CD8-positive, alpha-beta memory T cell (primary cell): Measurements from ENCODE around the gene PLA2G6. TPM values are rescaled to one million over a fixed set of nuclear protein-coding genes. Genes with fewer than 3 reads are reported as not detected.
A peak's percentile ranks its signal among the peaks of the same experiment; 100 is the strongest.

Source experiments
- CTCF ChIA-PET: fragments of 350-600 bp; sonication (Branson Sonifier 250); formaldehyde crosslinking; loops from one replicate; lab custom pipeline; 2021; ENCODE audit warnings: antibody characterized with exemption; lab: Charles Lee
- POLR2A ChIA-PET: fragments of 350-600 bp; sonication (Branson Sonifier 250); formaldehyde crosslinking; loops from one replicate; lab custom pipeline; 2021; ENCODE audit warnings: antibody characterized with exemption; lab: Charles Lee
- DNase-seq, 5 donors: peaks; one replicate each; pipeline versions ENCODE4 v3.0.0 to v3.0.0-alpha.2; 2020 to 2022; ENCODE audit warnings: mixed read lengths in 1 of 5
- H3K27ac ChIP-seq: one replicate; pipeline ENCODE4 v1.7.0; 2013; ENCODE audit warnings: low read depth, mild to moderate bottlenecking, low read length, moderate library complexity
- H3K27me3 ChIP-seq: 2 replicates; pipeline ENCODE4 v1.7.0; 2013; ENCODE audit warnings: low read length, mild to moderate bottlenecking; ENCODE audit not compliant: insufficient read depth, poor library complexity, severe bottlenecking
- H3K36me3 ChIP-seq: 2 replicates; pipeline ENCODE4 v1.7.0; 2013; ENCODE audit warnings: mild to moderate bottlenecking, low read length, moderate library complexity; ENCODE audit not compliant: insufficient read depth
- H3K4me1 ChIP-seq: 2 replicates; pipeline ENCODE4 v1.7.0; 2013; ENCODE audit warnings: mild to moderate bottlenecking, low read length, moderate library complexity; ENCODE audit not compliant: insufficient read depth
- H3K4me3 ChIP-seq: 2 replicates; pipeline ENCODE4 v1.7.0; 2013; ENCODE audit warnings: mild to moderate bottlenecking, low read length
- H3K9me3 ChIP-seq: 2 replicates; pipeline ENCODE4 v1.7.0; 2013; ENCODE audit warnings: mild to moderate bottlenecking, low read length
- H3K27ac Mint-ChIP-seq, 8 donors: one replicate each; pipeline ENCODE4 v1.8.0; 2020 to 2021; ENCODE audit warnings: mixed read lengths in 8 of 8, mild to moderate bottlenecking in 6 of 8, inconsistent platforms in 3 of 8, moderate library complexity in 3 of 8
- H3K27me3 Mint-ChIP-seq, 2 donors: one replicate each; pipeline ENCODE4 v1.8.0; 2020 to 2021; ENCODE audit warnings: mixed read lengths in 2 of 2, mild to moderate bottlenecking in 1 of 2, moderate library complexity in 1 of 2
- H3K36me3 Mint-ChIP-seq, 3 donors: one replicate each; pipeline ENCODE4 v1.8.0; 2020 to 2021; ENCODE audit warnings: mixed read lengths in 3 of 3, inconsistent platforms in 1 of 3, mild to moderate bottlenecking in 1 of 3
- H3K4me1 Mint-ChIP-seq, 3 donors: one replicate each; pipeline ENCODE4 v1.8.0; 2020 to 2021; ENCODE audit warnings: mixed read lengths in 3 of 3, inconsistent platforms in 1 of 3, mild to moderate bottlenecking in 1 of 3
- H3K4me3 Mint-ChIP-seq, 7 donors: one replicate each; pipeline ENCODE4 v1.8.0; 2020 to 2021; ENCODE audit warnings: mixed read lengths in 7 of 7, mild to moderate bottlenecking in 6 of 7, moderate library complexity in 4 of 7, inconsistent platforms in 2 of 7
- H3K9me3 Mint-ChIP-seq, 5 donors: one replicate each; pipeline ENCODE4 v1.8.0; 2020 to 2022; ENCODE audit warnings: mixed read lengths in 5 of 5, mild to moderate bottlenecking in 3 of 5, moderate library complexity in 2 of 5, inconsistent platforms in 1 of 5
- polyA plus RNA-seq: library from polyadenylated mRNA; unstranded; fragments of 300-500 nt; fragmentation: Illumina TruSeq; gene quantifications from one replicate; pipeline ENCODE4 v1.2.3, GENCODE V29; 2021
- total RNA-seq, 2 experiments: library from RNA; stranded (reverse); gene quantifications; one replicate each; pipeline ENCODE4 v1.2.3, GENCODE V29; 2021

The PLA2G6 gene
- total and polyA plus RNA-seq, 3 experiments from 2014 or later = 5.6 to 34.1 (median 33.0) TPM

- H3K4me1 ChIP-seq = no peaks in the 10 kb centered on the region
- peaks cover 0 to 2% (median 0%) of the 10 kb centered on the region in 5 donors for H3K9me3 Mint-ChIP-seq
- no peaks in the 10 kb centered on the region for H3K9me3 ChIP-seq
- H3K36me3 Mint-ChIP-seq = peaks cover 3 to 21% (median 4%) of the 10 kb centered on the region in 3 donors
- no peaks in the 10 kb centered on the region for H3K36me3 ChIP-seq
- no peak overlapping the region for H3K27ac Mint-ChIP-seq
- H3K27me3 Mint-ChIP-seq = no peaks in the 10 kb centered on the region
- no peak overlapping the region for H3K4me3 ChIP-seq
- peak in 1 of 5 donors; percentile 48 for DNase-seq
- ChIA-PET CTCF (interaction anchor here (1.1 to 1.2 kb wide), 2 partner anchors 10 to 60 kb away, joined by 3 to 4 read pairs; no protein-coding TSS in a partner anchor), POLR2A (no interaction called here)
- no peak overlapping the region for H3K27ac ChIP-seq
- H3K4me1 Mint-ChIP-seq = peaks cover 4 to 6% (median 4%) of the 10 kb centered on the region in 3 donors
- no peak overlapping the region for H3K4me3 Mint-ChIP-seq
- no peaks in the 10 kb centered on the region for H3K27me3 ChIP-seq
These were observed 69.7 kb downstream of the PLA2G6 start for GRCh38 chr22:38111925-38112355.

GRCh38 chr22:38110863-38111852 is 70.5 kb downstream of the PLA2G6 start:
- Histone ChIP-seq H3K36me3 (no peaks in the 10 kb centered on the region), H3K27me3 (no peaks in the 10 kb centered on the region), H3K4me3 (no peak overlapping the region), H3K27ac (no peak overlapping the region), H3K9me3 (no peaks in the 10 kb centered on the region), H3K4me1 (no peaks in the 10 kb centered on the region)
- ChIA-PET CTCF (interaction anchor here (2.1 kb wide), 1 partner anchor 119 kb away, joined by 4 read pairs; no protein-coding TSS in a partner anchor), POLR2A (no interaction called here)
- no peak overlapping the region for H3K4me3 Mint-ChIP-seq
- H3K27ac Mint-ChIP-seq = peak overlapping the region in 1 of 8 donors; percentile 34
- H3K9me3 Mint-ChIP-seq = peaks cover 0 to 2% (median 0%) of the 10 kb centered on the region in 5 donors
- H3K4me1 Mint-ChIP-seq = peaks cover 4 to 8% (median 7%) of the 10 kb centered on the region in 3 donors
- peaks cover 3 to 20% (median 4%) of the 10 kb centered on the region in 3 donors for H3K36me3 Mint-ChIP-seq
- DNase-seq = peak in 1 of 5 donors; percentile 26
- no peaks in the 10 kb centered on the region for H3K27me3 Mint-ChIP-seq

- Histone ChIP-seq H3K27me3 (no peaks in the 10 kb centered on the region), H3K4me3 (no peak within 1 kb of the TSS), H3K27ac (no peak within 1 kb of the TSS), H3K36me3 (no peaks in the 10 kb centered on the region), H3K4me1 (no peaks in the 10 kb centered on the region), H3K9me3 (no peaks in the 10 kb centered on the region)
- DNase-seq = peak in 1 of 5 donors; percentile 46
- CTCF ChIA-PET = interaction anchor here (2.1 kb wide), 1 partner anchor 120 kb away, joined by 4 read pairs; no protein-coding TSS in a partner anchor
- Mint-ChIP-seq H3K27me3 (no peaks in the 10 kb centered on the region), H3K4me1 (peaks cover 10 to 12% (median 10%) of the 10 kb centered on the region in 3 donors), H3K9me3 (peaks cover 0 to 2% (median 0%) of the 10 kb centered on the region in 5 donors), H3K27ac (peak within 1 kb of the TSS; percentile 71 to 92 (median 85)), H3K36me3 (peaks cover 3 to 16% (median 4%) of the 10 kb centered on the region in 3 donors), H3K4me3 (peak within 1 kb of the TSS in 4 of 7 donors; percentile 52 to 72 (median 60))
- POLR2A ChIA-PET = no interaction called here
These were observed 71.4 kb downstream of the PLA2G6 start, which contains the start of gene BAIAP2L2 for GRCh38 chr22:38110008-38110862. Gene BAIAP2L2, minus strand, starts transcription at chr22:38110684. Its CDS starts 159 bp downstream, at chr22:38110525.

GRCh38 chr22:38109371-38110001 is 72.1 kb downstream of the PLA2G6 start:
- Mint-ChIP-seq H3K27ac (peak overlapping the region in 7 of 8 donors; percentile 71 to 92 (median 81)), H3K4me1 (peaks cover 15 to 17% (median 16%) of the 10 kb centered on the region in 3 donors), H3K9me3 (peaks cover 0 to 2% (median 0%) of the 10 kb centered on the region in 5 donors), H3K4me3 (peak overlapping the region in 4 of 7 donors; percentile 52 to 72 (median 60)), H3K27me3 (no peaks in the 10 kb centered on the region), H3K36me3 (peaks cover 3 to 11% (median 4%) of the 10 kb centered on the region in 3 donors)
- Histone ChIP-seq H3K27ac (no peak overlapping the region), H3K27me3 (no peaks in the 10 kb centered on the region), H3K4me3 (no peak overlapping the region), H3K9me3 (no peaks in the 10 kb centered on the region), H3K36me3 (no peaks in the 10 kb centered on the region), H3K4me1 (no peaks in the 10 kb centered on the region)
- peak in 3 of 5 donors; percentile 13 to 53 (median 17) for DNase-seq
- ChIA-PET CTCF (interaction anchor here (2.1 kb wide), 1 partner anchor 121 kb away, joined by 4 read pairs; no protein-coding TSS in a partner anchor), POLR2A (no interaction called here)

GRCh38 chr22:38108561-38109319 is 72.9 kb downstream of the PLA2G6 start:
- Histone ChIP-seq H3K9me3 (no peaks in the 10 kb centered on the region), H3K36me3 (no peaks in the 10 kb centered on the region), H3K4me1 (no peaks in the 10 kb centered on the region), H3K27ac (no peak overlapping the region), H3K27me3 (no peaks in the 10 kb centered on the region), H3K4me3 (no peak overlapping the region)
- Mint-ChIP-seq H3K9me3 (peaks cover 0 to 2% (median 0%) of the 10 kb centered on the region in 5 donors), H3K27me3 (no peaks in the 10 kb centered on the region), H3K27ac (peak overlapping the region in 5 of 8 donors; percentile 51 to 95 (median 76)), H3K36me3 (peaks cover 0 to 9% (median 2%) of the 10 kb centered on the region in 3 donors), H3K4me3 (peak overlapping the region in 1 of 7 donors; percentile 35), H3K4me1 (peaks cover 17 to 20% (median 20%) of the 10 kb centered on the region in 3 donors)
- POLR2A ChIA-PET = no interaction called here
- DNase-seq = peak in 1 of 5 donors; percentile 41
- CTCF ChIA-PET = interaction anchor here (2.1 kb wide), 1 partner anchor 122 kb away, joined by 4 read pairs; no protein-coding TSS in a partner anchor

- H3K27ac ChIP-seq = no peak overlapping the region
- H3K4me3 ChIP-seq = no peak overlapping the region
- CTCF ChIA-PET = interaction anchor here (1.4 kb wide), 1 partner anchor 55 kb away, joined by 3 read pairs; no protein-coding TSS in a partner anchor
- no peaks in the 10 kb centered on the region for H3K4me1 ChIP-seq
- H3K27ac Mint-ChIP-seq = peak overlapping the region in 4 of 8 donors; percentile 72 to 89 (median 78)
- no peaks in the 10 kb centered on the region for H3K27me3 Mint-ChIP-seq
- no peak for DNase-seq
- POLR2A ChIA-PET = no interaction called here
- H3K9me3 ChIP-seq = no peaks in the 10 kb centered on the region
- no peaks in the 10 kb centered on the region for H3K36me3 ChIP-seq
- H3K4me1 Mint-ChIP-seq = peaks cover 20 to 24% (median 23%) of the 10 kb centered on the region in 3 donors
- H3K9me3 Mint-ChIP-seq = peaks cover 0 to 2% (median 0%) of the 10 kb centered on the region in 5 donors
- no peaks in the 10 kb centered on the region for H3K27me3 ChIP-seq
- peak overlapping the region in 1 of 7 donors; percentile 8 for H3K4me3 Mint-ChIP-seq
- peaks cover 0 to 7% (median 2%) of the 10 kb centered on the region in 3 donors for H3K36me3 Mint-ChIP-seq
These were observed 73.7 kb downstream of the PLA2G6 start for GRCh38 chr22:38107692-38108515.
